ENCODE results near the gene TNFRSF8.

Gene TNFRSF8

DNA sequence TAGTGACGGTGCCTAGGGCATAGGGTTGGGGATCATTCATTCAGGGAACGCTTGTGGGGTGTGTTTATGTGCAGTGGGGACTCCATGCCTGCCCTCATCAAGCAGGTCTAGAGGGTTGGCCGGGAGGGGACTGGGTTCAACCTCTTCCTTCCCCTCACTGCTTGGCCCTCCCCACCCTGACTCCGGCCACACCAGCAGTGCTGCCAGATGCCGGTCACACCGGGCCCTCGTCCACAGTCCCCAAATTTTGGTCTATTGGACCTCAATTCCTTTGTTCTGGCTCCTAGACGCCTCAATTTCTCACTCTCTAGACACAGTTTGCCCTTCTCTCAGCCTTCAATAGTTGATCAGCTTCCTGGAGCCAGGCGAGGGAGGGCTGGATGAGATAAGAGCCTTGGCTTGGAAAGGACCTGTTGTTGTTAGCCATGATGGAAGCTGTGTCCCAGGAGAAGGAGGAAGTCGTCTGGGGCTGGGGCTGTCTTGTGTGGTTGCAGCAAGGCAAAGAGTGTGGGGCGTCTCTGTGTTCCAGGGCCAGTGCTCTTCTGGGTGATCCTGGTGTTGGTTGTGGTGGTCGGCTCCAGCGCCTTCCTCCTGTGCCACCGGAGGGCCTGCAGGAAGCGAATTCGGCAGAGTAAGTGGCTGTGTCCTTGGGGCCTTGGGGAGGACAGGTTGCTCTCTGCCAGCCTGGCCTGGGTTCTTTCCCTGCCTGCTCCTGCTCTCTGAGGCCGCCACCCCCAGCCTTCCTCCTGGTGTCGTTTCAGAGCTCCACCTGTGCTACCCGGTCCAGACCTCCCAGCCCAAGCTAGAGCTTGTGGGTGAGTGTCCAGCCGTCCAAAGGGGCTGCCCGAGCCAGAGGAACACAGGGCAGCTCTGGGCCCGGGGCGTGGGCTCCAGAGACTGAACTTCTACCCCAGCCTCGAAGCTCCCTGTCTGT lies 62.6 kb downstream of the TNFRSF8 start:
- no peak overlapping the region for H3K4me3 ChIP-seq (ENCODE audit: control insufficient read depth, low read depth, low read length)
- TF ChIP-seq, protein P1, sequence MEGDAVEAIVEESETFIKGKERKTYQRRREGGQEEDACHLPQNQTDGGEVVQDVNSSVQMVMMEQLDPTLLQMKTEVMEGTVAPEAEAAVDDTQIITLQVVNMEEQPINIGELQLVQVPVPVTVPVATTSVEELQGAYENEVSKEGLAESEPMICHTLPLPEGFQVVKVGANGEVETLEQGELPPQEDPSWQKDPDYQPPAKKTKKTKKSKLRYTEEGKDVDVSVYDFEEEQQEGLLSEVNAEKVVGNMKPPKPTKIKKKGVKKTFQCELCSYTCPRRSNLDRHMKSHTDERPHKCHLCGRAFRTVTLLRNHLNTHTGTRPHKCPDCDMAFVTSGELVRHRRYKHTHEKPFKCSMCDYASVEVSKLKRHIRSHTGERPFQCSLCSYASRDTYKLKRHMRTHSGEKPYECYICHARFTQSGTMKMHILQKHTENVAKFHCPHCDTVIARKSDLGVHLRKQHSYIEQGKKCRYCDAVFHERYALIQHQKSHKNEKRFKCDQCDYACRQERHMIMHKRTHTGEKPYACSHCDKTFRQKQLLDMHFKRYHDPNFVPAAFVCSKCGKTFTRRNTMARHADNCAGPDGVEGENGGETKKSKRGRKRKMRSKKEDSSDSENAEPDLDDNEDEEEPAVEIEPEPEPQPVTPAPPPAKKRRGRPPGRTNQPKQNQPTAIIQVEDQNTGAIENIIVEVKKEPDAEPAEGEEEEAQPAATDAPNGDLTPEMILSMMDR (IDR thresholded peaks at IDR 0.05; ENCODE audit: control insufficient read depth, insufficient read depth, low read depth, low read length, missing control alignments), result no peak
- no peak for DNase-seq (ENCODE audit: low read depth)

DNA sequence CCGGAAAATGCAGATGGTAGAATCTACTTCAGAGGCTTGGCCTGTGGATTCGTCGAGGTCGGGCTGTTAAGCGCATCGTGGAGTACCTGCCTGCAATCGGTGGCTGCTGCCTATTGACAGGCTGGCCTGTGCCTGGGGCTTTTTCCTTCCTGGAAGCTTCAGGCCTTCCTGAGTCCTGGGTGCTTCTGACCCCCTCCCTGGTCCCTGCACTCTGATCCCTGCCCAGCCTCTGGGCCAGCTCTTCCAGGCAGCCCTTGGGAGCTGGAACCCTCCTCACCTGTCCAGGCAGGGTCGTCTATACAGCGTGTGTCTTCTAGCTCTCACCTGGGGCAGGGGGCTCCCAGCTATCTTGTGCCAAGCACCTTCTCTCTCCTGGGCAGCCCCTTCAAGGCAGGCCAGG lies 63.7 kb downstream of the TNFRSF8 start:
- DNase-seq (ENCODE audit: low read depth), result no peak
- no peak overlapping the region for H3K4me3 ChIP-seq (ENCODE audit: control insufficient read depth, low read depth, low read length)
- TF ChIP-seq, protein P1 (IDR thresholded peaks at IDR 0.05; ENCODE audit: control insufficient read depth, insufficient read depth, low read depth, low read length, missing control alignments), result no peak

DNA sequence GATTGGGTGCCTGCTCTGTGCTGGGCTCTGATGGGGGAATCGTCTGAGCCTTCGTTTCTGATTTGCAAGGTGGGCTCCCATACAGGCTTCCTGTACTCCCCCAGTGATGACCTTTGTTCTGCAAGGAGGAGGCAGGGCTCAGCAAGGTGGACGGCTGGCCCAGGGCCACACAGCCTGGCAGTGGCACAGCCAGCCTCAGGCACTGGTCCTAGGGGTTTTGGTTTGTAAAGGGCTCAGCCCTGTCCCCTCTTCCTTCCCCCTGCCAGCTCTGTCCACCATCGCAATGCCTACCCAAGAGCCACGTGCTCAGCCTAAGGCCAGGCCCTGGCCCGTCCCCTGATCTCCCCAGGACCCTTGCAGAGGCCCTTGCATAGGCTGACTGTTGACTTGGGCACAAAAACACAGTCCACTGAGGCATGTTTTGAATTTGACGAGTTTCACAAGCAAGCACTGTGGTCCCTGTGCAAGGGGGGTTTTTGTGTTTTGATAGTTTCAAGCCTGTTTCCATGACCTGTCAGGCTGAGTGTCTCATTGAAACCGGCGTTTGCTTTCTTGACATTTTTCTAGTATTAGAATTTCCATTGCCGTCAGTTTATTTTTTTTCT lies 64.2 kb downstream of the TNFRSF8 start:
- DNase-seq (ENCODE audit: low read depth), result no peak

DNA sequence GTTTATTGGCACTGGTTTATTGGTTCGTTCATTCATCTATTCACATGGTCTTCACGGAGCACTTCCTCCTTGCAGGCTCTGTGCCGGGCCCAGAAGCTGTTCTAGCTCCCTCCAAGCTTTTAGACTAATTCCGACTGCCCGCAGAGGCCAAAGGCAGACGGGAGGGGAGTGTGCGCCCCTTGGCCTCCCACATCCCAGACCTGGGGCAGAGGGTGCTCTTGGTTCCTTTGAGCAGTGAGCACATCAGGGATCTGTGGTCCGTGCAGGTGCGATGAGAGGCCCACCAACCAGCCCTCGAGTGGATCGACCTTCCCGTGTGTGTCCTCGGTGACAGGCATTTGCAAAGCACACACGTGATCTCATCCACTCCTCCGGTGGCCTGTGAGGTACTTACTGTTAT lies 65.0 kb downstream of the TNFRSF8 start:
- DNase-seq (ENCODE audit: low read depth), result no peak
- TF ChIP-seq, protein P1 (IDR thresholded peaks at IDR 0.05; ENCODE audit: control insufficient read depth, insufficient read depth, low read depth, low read length, missing control alignments), result no peak
- H3K4me3 ChIP-seq (ENCODE audit: control insufficient read depth, low read depth, low read length), result no peak overlapping the region

More for the DNA sequence above, 64.2 kb downstream of the TNFRSF8 start:
- TF ChIP-seq, protein P1 (IDR thresholded peaks at IDR 0.05; ENCODE audit: control insufficient read depth, insufficient read depth, low read depth, low read length, missing control alignments), result no peak
- no peak overlapping the region for H3K4me3 ChIP-seq (ENCODE audit: control insufficient read depth, low read depth, low read length)

DNA sequence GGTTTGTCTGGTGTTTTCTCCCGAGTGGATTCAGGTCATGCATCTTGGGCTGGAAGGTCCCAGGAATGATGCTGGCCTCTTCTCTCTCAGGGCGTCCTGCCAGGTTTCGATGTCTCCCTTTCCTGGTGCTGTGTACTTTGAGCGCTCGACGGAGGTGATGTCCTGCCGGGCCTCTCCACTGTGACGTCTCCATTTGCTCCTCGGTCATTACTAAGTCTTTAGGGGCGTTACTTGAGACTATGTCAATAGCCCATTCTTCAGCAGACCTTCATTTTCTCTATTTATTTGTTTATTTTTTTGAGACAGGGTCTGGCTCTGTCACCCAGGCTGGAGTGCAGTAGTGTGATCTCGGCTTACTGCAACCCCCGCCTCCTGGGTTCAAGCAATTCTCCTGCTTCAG lies 66.5 kb downstream of the TNFRSF8 start:
- H3K4me3 ChIP-seq (ENCODE audit: control insufficient read depth, low read depth, low read length), result no peak overlapping the region
- DNase-seq (ENCODE audit: low read depth), result no peak
- TF ChIP-seq, protein P1 (IDR thresholded peaks at IDR 0.05; ENCODE audit: control insufficient read depth, insufficient read depth, low read depth, low read length, missing control alignments), result no peak

DNA sequence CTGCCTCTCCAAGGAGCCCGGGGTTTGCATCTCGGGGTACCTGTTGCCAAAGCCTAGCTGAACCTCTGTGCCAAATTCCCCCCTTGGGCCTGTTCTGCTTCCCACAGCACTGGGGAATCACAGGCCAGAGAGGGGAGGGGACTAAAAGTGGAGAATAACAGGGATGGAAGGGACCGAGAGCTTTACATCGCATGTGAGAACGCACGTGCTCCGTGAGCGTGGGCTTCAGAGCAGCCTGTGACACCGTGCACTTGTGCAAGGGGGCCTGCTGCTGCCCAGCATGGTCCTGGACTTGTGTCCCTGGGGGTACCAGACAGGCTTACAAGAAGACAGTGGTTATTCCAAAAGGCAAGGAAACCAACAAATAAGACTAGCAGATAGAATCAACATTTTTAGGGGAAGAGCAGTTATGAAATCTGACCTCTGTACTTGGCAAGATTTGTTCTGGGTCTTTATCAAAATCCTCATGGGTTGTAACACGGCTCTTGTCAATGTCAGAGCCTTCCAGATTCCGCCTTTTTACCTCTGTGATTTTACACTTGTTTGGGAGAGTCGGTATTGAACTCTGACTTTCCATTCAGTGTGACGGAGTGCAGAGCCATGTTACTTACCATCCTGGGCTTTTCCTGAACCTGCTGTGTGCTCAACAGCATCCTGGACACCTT lies 67.5 kb downstream of the TNFRSF8 start:
- no peak overlapping the region for H3K4me3 ChIP-seq (ENCODE audit: control insufficient read depth, low read depth, low read length)
- TF ChIP-seq, protein P1 (IDR thresholded peaks at IDR 0.05; ENCODE audit: control insufficient read depth, insufficient read depth, low read depth, low read length, missing control alignments), result no peak
- DNase-seq (ENCODE audit: low read depth), result no peak

All from AG09309 (cell line).